Vagina (tissue), 2 donors: ENCODE measurements around the gene OR2V1.

Experiments
- POLR2A ChIP-seq, 2 donors: fragments of 450-650 bp; IDR thresholded peaks; one replicate each; pipeline ENCODE4 v1.6.1; 2017; ENCODE audit warnings: antibody characterized with exemption in 2 of 2, mild to moderate bottlenecking in 2 of 2, moderate library complexity in 2 of 2
- TF ChIP-seq, protein P1 (sequence below), 3 experiments: fragments of 450-650 bp in 2 of 3; fragments of 200-600 bp in 1 of 3; sonication (generic) in 1 of 3; IDR thresholded peaks; one replicate each; pipeline ENCODE4 v1.5.1; 2017 to 2019; ENCODE audit warnings: antibody characterized with exemption in 3 of 3, mild to moderate bottlenecking in 2 of 3, moderate library complexity in 2 of 3

GRCh38 chr5:181098762-181099601 is 32.0 kb downstream of the OR2V1 start:
- TF ChIP-seq, protein P1, sequence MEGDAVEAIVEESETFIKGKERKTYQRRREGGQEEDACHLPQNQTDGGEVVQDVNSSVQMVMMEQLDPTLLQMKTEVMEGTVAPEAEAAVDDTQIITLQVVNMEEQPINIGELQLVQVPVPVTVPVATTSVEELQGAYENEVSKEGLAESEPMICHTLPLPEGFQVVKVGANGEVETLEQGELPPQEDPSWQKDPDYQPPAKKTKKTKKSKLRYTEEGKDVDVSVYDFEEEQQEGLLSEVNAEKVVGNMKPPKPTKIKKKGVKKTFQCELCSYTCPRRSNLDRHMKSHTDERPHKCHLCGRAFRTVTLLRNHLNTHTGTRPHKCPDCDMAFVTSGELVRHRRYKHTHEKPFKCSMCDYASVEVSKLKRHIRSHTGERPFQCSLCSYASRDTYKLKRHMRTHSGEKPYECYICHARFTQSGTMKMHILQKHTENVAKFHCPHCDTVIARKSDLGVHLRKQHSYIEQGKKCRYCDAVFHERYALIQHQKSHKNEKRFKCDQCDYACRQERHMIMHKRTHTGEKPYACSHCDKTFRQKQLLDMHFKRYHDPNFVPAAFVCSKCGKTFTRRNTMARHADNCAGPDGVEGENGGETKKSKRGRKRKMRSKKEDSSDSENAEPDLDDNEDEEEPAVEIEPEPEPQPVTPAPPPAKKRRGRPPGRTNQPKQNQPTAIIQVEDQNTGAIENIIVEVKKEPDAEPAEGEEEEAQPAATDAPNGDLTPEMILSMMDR (IDR thresholded peaks at IDR 0.05) = no peak
- TF ChIP-seq POLR2A (IDR thresholded peaks at IDR 0.05) = no peak
